C4-2B (cell line): ENCODE data around the gene FBXO42.
"Not testable (repeated sequence)": the region's sequence is repeated elsewhere in the genome, so short reads cannot be mapped to it uniquely, and the experiment has no call there.

Experiments
- H3K27ac ChIP-seq: fragments of 450-650 bp; 2 replicates; pipeline ENCODE4 v1.5.1; 2017
- CTCF ChIP-seq: fragments of 450-650 bp; conservative IDR thresholded peaks from 2 replicates; pipeline ENCODE4 v1.5.1; 2017; ENCODE audit warnings: mild to moderate bottlenecking
- ZFX ChIP-seq: fragments of 450-650 bp; IDR thresholded peaks from 2 replicates; pipeline ENCODE4 v1.6.1; 2017

FBXO42 gene

GRCh38 chr1:16369821-16370220, 17.5 kb upstream of the FBXO42 start:
- H3K27ac ChIP-seq = no peak overlapping the region
- no peak for TF ChIP-seq ZFX
- no peak for TF ChIP-seq CTCF

GRCh38 chr1:16367968-16368890, 15.9 kb upstream of the FBXO42 start:
- no peak for TF ChIP-seq CTCF
- peak overlapping the region; percentile 88 for H3K27ac ChIP-seq

- TF ChIP-seq ZFX (peak; percentile 97), CTCF (no peak)
- peak overlapping the region; percentile 88 for H3K27ac ChIP-seq
Observed at GRCh38 chr1:16367258-16367967, 15.1 kb upstream of the FBXO42 start.

- H3K27ac ChIP-seq = peak within 1 kb of the TSS; percentile 88
- TF ChIP-seq ZFX (no peak), CTCF (no peak)
Observed at GRCh38 chr1:16366722-16367257, 14.5 kb upstream of the FBXO42 start, which contains the start of gene SZRD1. Gene SZRD1, plus strand, starts transcription at chr1:16367242. Its CDS starts 16 bp downstream, at chr1:16367258.

GRCh38 chr1:16365146-16365498, 12.8 kb upstream of the FBXO42 start:
- H3K27ac ChIP-seq = not testable (repeated sequence)

GRCh38 chr1:16356867-16357266, 4.6 kb upstream of the FBXO42 start:
- TF ChIP-seq ZFX (no peak), CTCF (no peak)
- H3K27ac ChIP-seq = no peak overlapping the region

GRCh38 chr1:16354619-16355018, 2.3 kb upstream of the FBXO42 start:
- no peak for TF ChIP-seq ZFX
- no peak for TF ChIP-seq CTCF
- H3K27ac ChIP-seq = no peak overlapping the region
